GM23338 (cell line): Measurements from ENCODE around the gene ILF2. TPM values are rescaled to one million over a fixed set of nuclear protein-coding genes. Genes with fewer than 3 reads are reported as not detected.
A peak's percentile ranks its signal among the peaks of the same experiment; 100 is the strongest.
"Not testable (repeated sequence)": the region's sequence is repeated elsewhere in the genome, so short reads cannot be mapped to it uniquely, and the experiment has no call there.

ENCODE experiments used
- ATAC-seq: fragments of 200-7000 bp; cut with Tn5 transposase; 3 replicates; pipeline ENCODE4 v1.9.1; 2020
- DNase-seq: peaks from one replicate; pipeline ENCODE4 v3.0.0-alpha.2; 2015; ENCODE audit warnings: low spot score
- H2AFZ ChIP-seq: fragments of 200-600 bp; sonication (generic); 2 replicates; pipeline ENCODE4 v1.8.0; 2016; ENCODE audit warnings: antibody characterized with exemption, mild to moderate bottlenecking, moderate library complexity
- H3F3A ChIP-seq: fragments of 200-600 bp; sonication (generic); replicated peaks from 2 replicates; pipeline ENCODE4 v1.8.0; 2017; ENCODE audit warnings: antibody characterized with exemption, mixed run types, low read depth
- H3K27ac ChIP-seq: fragments of 200-600 bp; sonication (generic); 2 replicates; pipeline ENCODE4 v1.6.1; 2016; ENCODE audit warnings: low read depth
- H3K27me3 ChIP-seq: fragments of 200-600 bp; sonication (generic); 2 replicates; pipeline ENCODE4 v1.8.0; 2016; ENCODE audit warnings: mild to moderate bottlenecking, mixed run types, moderate library complexity; ENCODE audit not compliant: insufficient read depth
- H3K36me3 ChIP-seq: fragments of 200-600 bp; sonication (generic); 2 replicates; pipeline ENCODE4 v1.8.0; 2016; ENCODE audit warnings: mild to moderate bottlenecking; ENCODE audit not compliant: insufficient read depth
- H3K4me1 ChIP-seq: fragments of 200-600 bp; sonication (generic); 2 replicates; pipeline ENCODE4 v1.8.0; 2016; ENCODE audit warnings: mild to moderate bottlenecking, moderate library complexity; ENCODE audit not compliant: insufficient read depth
- H3K4me2 ChIP-seq: fragments of 200-600 bp; sonication (generic); 2 replicates; pipeline ENCODE4 v1.7.1; 2017; ENCODE audit warnings: mixed run types
- H3K4me3 ChIP-seq: fragments of 200-600 bp; sonication (generic); 2 replicates; pipeline ENCODE4 v1.6.1; 2016; ENCODE audit warnings: mixed run types
- H3K79me2 ChIP-seq: fragments of 200-600 bp; sonication (generic); replicated peaks from 2 replicates; pipeline ENCODE4 v1.8.0; 2017; ENCODE audit warnings: mild to moderate bottlenecking; ENCODE audit not compliant: insufficient read depth
- H3K9me2 ChIP-seq: fragments of 200-600 bp; sonication (generic); 2 replicates; pipeline ENCODE4 v1.8.0; 2017; ENCODE audit not compliant: insufficient read depth
- H4K20me1 ChIP-seq: fragments of 200-600 bp; sonication (generic); replicated peaks from 2 replicates; pipeline ENCODE4 v1.8.0; 2017; ENCODE audit warnings: mild to moderate bottlenecking; ENCODE audit not compliant: insufficient read depth
- H3K27ac Mint-ChIP-seq: 2 replicates; pipeline ENCODE4 v1.8.0; 2020; ENCODE audit warnings: inconsistent platforms, mild to moderate bottlenecking, moderate library complexity, mixed read lengths
- H3K27me3 Mint-ChIP-seq: 3 replicates; pipeline ENCODE4 v1.8.0; 2022; ENCODE audit warnings: low read depth, mild to moderate bottlenecking, moderate library complexity, mixed read lengths, inconsistent platforms; ENCODE audit not compliant: insufficient read depth, poor library complexity
- H3K36me3 Mint-ChIP-seq: 3 replicates; pipeline ENCODE4 v1.8.0; 2021; ENCODE audit warnings: low read depth, mild to moderate bottlenecking, inconsistent platforms, moderate library complexity, mixed read lengths
- H3K4me1 Mint-ChIP-seq: 3 replicates; pipeline ENCODE4 v1.8.0; 2020; ENCODE audit warnings: mild to moderate bottlenecking, inconsistent platforms, mixed read lengths
- H3K4me3 Mint-ChIP-seq: 3 replicates; pipeline ENCODE4 v1.8.0; 2021; ENCODE audit warnings: moderate library complexity, mild to moderate bottlenecking, inconsistent platforms, mixed read lengths
- H3K9me3 Mint-ChIP-seq: 3 replicates; pipeline ENCODE4 v1.8.0; 2020; ENCODE audit warnings: moderate library complexity, mild to moderate bottlenecking, inconsistent platforms, mixed read lengths
- CREB1 ChIP-seq: fragments of 250-450 bp; sonication (Bioruptor Pico); IDR thresholded peaks from 2 replicates; pipeline ENCODE4 v1.5.0; 2020; ENCODE audit warnings: low read depth, mild to moderate bottlenecking, moderate library complexity
- EZH2 ChIP-seq: fragments of 200-600 bp; sonication (generic); IDR thresholded peaks from one replicate; pipeline ENCODE4 v1.8.0; 2017; ENCODE audit warnings: antibody characterized with exemption, mild to moderate bottlenecking, low read depth; ENCODE audit not compliant: unreplicated experiment
- NANOG ChIP-seq: IDR thresholded peaks from 2 replicates; pipeline ENCODE4 v1.6.1; 2016; ENCODE audit warnings: antibody characterized with exemption, borderline replicate concordance
- POLR2AphosphoS5 ChIP-seq: IDR thresholded peaks from 2 replicates; pipeline ENCODE4 v1.6.1; 2016; ENCODE audit warnings: antibody characterized with exemption, low read depth
- STAT1 ChIP-seq: IDR thresholded peaks from one replicate; pipeline ENCODE4 v1.6.1; 2016; ENCODE audit warnings: antibody characterized with exemption; ENCODE audit not compliant: unreplicated experiment
- ZNF331 ChIP-seq: fragments of 250-450 bp; sonication (Bioruptor Pico); IDR thresholded peaks from 2 replicates; pipeline ENCODE4 v1.5.0; 2020; ENCODE audit warnings: low read depth, mild to moderate bottlenecking, moderate library complexity
- polyA plus RNA-seq: library from polyadenylated mRNA; unstranded; fragments of >200 nt; fragmentation: Nextera tagmentation; extraction: Ambion mirVana; gene quantifications from 2 replicates; pipeline ENCODE4 v1.2.1, GENCODE V29; 2016
- total RNA-seq: library from RNA; depleted of rRNA; stranded (reverse); fragments of >200 nt; shearing (Covaris generic); gene quantifications from 2 replicates; pipeline ENCODE4 v1.2.3, GENCODE V29; 2014
- TF ChIP-seq, protein P1 (sequence below): IDR thresholded peaks from one replicate; pipeline ENCODE4 v1.6.1; 2018; ENCODE audit warnings: antibody characterized with exemption; ENCODE audit not compliant: unreplicated experiment
- TF ChIP-seq, protein P2 (sequence below): IDR thresholded peaks from 2 replicates; pipeline ENCODE4 v1.6.1; 2016; ENCODE audit warnings: antibody characterized with exemption

ILF2 gene
- total and polyA plus RNA-seq, 2 experiments from 2014 or later, result 214 to 337 TPM

DNA sequence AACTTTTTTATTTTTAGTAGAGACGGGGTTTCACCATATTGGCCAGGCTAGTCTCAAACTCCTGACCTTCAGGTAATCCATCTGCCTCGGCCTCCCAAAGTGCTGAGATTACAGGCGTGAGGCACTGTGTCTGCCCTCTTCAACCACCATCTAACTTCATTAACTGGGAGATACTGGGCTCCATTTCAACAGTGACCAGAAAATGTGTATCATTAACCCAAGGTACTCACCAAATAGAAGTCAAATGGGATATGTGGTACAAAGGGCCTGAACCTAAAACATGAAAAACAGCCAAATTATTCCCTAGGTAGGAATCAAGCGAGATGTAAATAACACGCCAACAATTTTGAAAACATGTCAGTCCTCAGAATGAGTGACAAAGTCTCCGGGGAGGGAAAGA lies 1.2 kb downstream of the ILF2 start:
- Histone ChIP-seq H3K27ac (0 out of 2 replicates have a peak overlapping the region, but pooled peaks have one; percentile 42), H3K9me2 (no peaks in the 10 kb centered on the region), H3K4me3 (peak overlapping the region; percentile 97), H2AFZ (no peak overlapping the region), H4K20me1 (peaks cover 15% of the 10 kb centered on the region), H3K79me2 (peaks cover 34% of the 10 kb centered on the region), H3K36me3 (peaks cover 51% of the 10 kb centered on the region), H3K4me1 (peaks cover 4% of the 10 kb centered on the region; the same call in 1 of the 2 replicates), H3F3A (peaks cover 51% of the 10 kb centered on the region), H3K4me2 (peak overlapping the region; percentile 91), H3K27me3 (no peaks in the 10 kb centered on the region)
- Mint-ChIP-seq H3K36me3 (peaks cover 58% of the 10 kb centered on the region), H3K4me3 (no peak overlapping the region), H3K9me3 (no peaks in the 10 kb centered on the region; the same call in 2 of the 3 replicates), H3K4me1 (peaks cover 12% of the 10 kb centered on the region; the same call in 2 of the 3 replicates), H3K27ac (no peak overlapping the region), H3K27me3 (peaks cover 8% of the 10 kb centered on the region)
- TF ChIP-seq EZH2 (no peak), POLR2AphosphoS5 (no peak), NANOG (no peak), CREB1 (CRISPR knock-in tag) (no peak)
- TF ChIP-seq, protein P1, sequence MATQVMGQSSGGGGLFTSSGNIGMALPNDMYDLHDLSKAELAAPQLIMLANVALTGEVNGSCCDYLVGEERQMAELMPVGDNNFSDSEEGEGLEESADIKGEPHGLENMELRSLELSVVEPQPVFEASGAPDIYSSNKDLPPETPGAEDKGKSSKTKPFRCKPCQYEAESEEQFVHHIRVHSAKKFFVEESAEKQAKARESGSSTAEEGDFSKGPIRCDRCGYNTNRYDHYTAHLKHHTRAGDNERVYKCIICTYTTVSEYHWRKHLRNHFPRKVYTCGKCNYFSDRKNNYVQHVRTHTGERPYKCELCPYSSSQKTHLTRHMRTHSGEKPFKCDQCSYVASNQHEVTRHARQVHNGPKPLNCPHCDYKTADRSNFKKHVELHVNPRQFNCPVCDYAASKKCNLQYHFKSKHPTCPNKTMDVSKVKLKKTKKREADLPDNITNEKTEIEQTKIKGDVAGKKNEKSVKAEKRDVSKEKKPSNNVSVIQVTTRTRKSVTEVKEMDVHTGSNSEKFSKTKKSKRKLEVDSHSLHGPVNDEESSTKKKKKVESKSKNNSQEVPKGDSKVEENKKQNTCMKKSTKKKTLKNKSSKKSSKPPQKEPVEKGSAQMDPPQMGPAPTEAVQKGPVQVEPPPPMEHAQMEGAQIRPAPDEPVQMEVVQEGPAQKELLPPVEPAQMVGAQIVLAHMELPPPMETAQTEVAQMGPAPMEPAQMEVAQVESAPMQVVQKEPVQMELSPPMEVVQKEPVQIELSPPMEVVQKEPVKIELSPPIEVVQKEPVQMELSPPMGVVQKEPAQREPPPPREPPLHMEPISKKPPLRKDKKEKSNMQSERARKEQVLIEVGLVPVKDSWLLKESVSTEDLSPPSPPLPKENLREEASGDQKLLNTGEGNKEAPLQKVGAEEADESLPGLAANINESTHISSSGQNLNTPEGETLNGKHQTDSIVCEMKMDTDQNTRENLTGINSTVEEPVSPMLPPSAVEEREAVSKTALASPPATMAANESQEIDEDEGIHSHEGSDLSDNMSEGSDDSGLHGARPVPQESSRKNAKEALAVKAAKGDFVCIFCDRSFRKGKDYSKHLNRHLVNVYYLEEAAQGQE, result no peak
- ATAC-seq (no peak), DNase-seq (no peak)

DNA sequence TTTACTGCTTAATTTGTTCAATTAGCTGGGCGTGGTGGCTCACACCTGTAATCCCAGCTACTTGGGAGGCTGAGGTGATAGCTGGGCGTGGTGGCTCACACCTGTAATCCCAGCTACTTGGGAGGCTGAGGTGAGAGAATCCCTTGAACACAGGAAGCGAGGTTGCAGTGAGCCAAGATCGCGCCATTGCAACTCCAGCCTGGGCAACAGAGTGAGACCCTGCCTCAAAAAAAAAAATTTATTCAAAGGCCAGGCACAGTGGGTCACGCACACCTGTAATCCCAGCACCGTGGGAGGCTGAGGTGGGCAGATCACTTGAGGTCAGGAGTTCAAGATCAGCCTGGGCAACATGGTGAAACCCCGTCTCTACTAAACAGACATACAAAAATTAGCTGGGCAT lies 2.1 kb downstream of the ILF2 start:
- H3K27me3 ChIP-seq, H3K4me1 ChIP-seq, H3K9me2 ChIP-seq, H2AFZ ChIP-seq, H3K27me3 Mint-ChIP-seq, H3K9me3 Mint-ChIP-seq, H3K27ac ChIP-seq, H3K4me3 Mint-ChIP-seq, ATAC-seq, H3K27ac Mint-ChIP-seq, H3K4me3 ChIP-seq, DNase-seq, H3K4me2 ChIP-seq: not testable (repeated sequence)
- peaks cover 12% of the 10 kb centered on the region; the same call in 2 of the 3 replicates for H3K4me1 Mint-ChIP-seq
- Histone ChIP-seq H4K20me1 (peaks cover 21% of the 10 kb centered on the region), H3K79me2 (peaks cover 34% of the 10 kb centered on the region), H3F3A (peaks cover 58% of the 10 kb centered on the region), H3K36me3 (peaks cover 60% of the 10 kb centered on the region)
- peaks cover 67% of the 10 kb centered on the region for H3K36me3 Mint-ChIP-seq

DNA sequence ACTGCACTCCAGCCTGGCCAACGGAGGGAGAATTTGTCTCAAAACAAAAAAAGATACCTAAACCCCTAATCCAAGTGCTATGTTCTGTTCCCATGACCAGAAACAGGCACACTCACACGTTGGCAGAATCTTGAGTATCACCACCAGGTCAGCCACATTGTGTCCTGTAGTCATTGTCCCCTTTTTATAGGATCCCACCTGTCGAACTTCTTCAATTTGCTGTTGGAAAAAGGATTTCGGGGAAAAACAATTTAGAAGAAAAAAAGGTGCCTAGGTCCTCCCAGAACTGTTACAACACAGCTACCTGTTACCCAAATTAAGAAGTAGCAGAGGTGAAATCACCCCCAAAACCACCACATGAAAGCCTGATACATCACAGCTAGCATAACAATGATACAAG lies 3.4 kb downstream of the ILF2 start:
- peaks cover 4% of the 10 kb centered on the region; the same call in 1 of the 2 replicates for H3K4me1 ChIP-seq
- H3K79me2 ChIP-seq, result peaks cover 34% of the 10 kb centered on the region
- peaks cover 68% of the 10 kb centered on the region for H3F3A ChIP-seq
- Mint-ChIP-seq H3K4me3 (no peak overlapping the region), H3K4me1 (peaks cover 12% of the 10 kb centered on the region; the same call in 2 of the 3 replicates), H3K27ac (no peak overlapping the region), H3K9me3 (no peaks in the 10 kb centered on the region; the same call in 2 of the 3 replicates), H3K36me3 (peaks cover 80% of the 10 kb centered on the region), H3K27me3 (peaks cover 3% of the 10 kb centered on the region)
- no peaks in the 10 kb centered on the region for H3K9me2 ChIP-seq
- no peak for ATAC-seq
- H3K4me2 ChIP-seq, result no peak overlapping the region
- H2AFZ ChIP-seq, result no peak overlapping the region
- peaks cover 21% of the 10 kb centered on the region for H4K20me1 ChIP-seq
- DNase-seq, result no peak
- H3K36me3 ChIP-seq, result peaks cover 73% of the 10 kb centered on the region
- no peak overlapping the region for H3K4me3 ChIP-seq
- no peak overlapping the region for H3K27ac ChIP-seq
- no peaks in the 10 kb centered on the region for H3K27me3 ChIP-seq
- TF ChIP-seq, protein P2, sequence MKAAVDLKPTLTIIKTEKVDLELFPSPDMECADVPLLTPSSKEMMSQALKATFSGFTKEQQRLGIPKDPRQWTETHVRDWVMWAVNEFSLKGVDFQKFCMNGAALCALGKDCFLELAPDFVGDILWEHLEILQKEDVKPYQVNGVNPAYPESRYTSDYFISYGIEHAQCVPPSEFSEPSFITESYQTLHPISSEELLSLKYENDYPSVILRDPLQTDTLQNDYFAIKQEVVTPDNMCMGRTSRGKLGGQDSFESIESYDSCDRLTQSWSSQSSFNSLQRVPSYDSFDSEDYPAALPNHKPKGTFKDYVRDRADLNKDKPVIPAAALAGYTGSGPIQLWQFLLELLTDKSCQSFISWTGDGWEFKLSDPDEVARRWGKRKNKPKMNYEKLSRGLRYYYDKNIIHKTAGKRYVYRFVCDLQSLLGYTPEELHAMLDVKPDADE, result no peak
- no peak for TF ChIP-seq NANOG
- TF ChIP-seq EZH2, result no peak
- no peak for TF ChIP-seq CREB1 (CRISPR knock-in tag)
- no peak for TF ChIP-seq STAT1
- no peak for TF ChIP-seq ZNF331
